ENCODE data around the gene CCDC146. TPM values are rescaled to one million over a fixed set of nuclear protein-coding genes. Genes with fewer than 3 reads are reported as not detected.
A peak's percentile ranks its signal among the peaks of the same experiment; 100 is the strongest.
"Not testable (repeated sequence)": the region's sequence is repeated elsewhere in the genome, so short reads cannot be mapped to it uniquely, and the experiment has no call there.

CCDC146 gene
- 10 to 100 TPM in 2 of 10 donors, 1 to 10 TPM in 8; 5.1 to 10.8 (median 7.0) TPM for total RNA-seq
- 1 to 10 TPM; 1.7 to 7.5 TPM for polyA plus RNA-seq
- long read RNA-seq, donor 1, partial matches to known transcripts, result 1 of 3 reads
- long read RNA-seq, donor 1, other reads (novel, unspliced or antisense), result 2 of 3 reads
- long read RNA-seq, donor 2, partial matches to known transcripts, result 1 of 2 reads
- long read RNA-seq, donor 2, other reads (novel, unspliced or antisense), result 1 of 2 reads
- long read RNA-seq, donor 3, result 0 reads

- 0% methylated on average over 47 to 50 of the region's 50 CpGs for WGBS, 2 donors
- not testable (repeated sequence) for H3K9me3 ChIP-seq, H3K27me3 ChIP-seq
- Histone ChIP-seq H3K27ac (peak within 1 kb of the TSS in 8 of 10 donors; percentile 17 to 84 (median 60)), H3K4me1 (peaks cover 0 to 24% (median 8%) of the 10 kb centered on the region in 9 donors), H3K4me3 (peak within 1 kb of the TSS; percentile 67 to 79 (median 76)), H3K36me3 (peaks cover 0 to 22% (median 0%) of the 10 kb centered on the region in 9 donors)
- intact Hi-C loops (cut with DNase I), result loop anchor here in 6 of 10 donors (5.0 to 10.0 kb wide), 5 partner anchors 123 to 215 kb away; no protein-coding TSS in a partner anchor
- ATAC-seq (peak; percentile 99), DNase-seq (peak; percentile 95 to 99)
These were observed at the start of gene CCDC146 for GRCh38 chr7:77121860-77122681. CCDC146 (plus strand) TSS chr7:77122615; CDS start chr7:77167669, 45,054 bp downstream.

- H3K4me3 ChIP-seq; H3K36me3 ChIP-seq; ATAC-seq; intact Hi-C loops (cut with DNase I); H3K27me3 ChIP-seq; H3K27ac ChIP-seq; H3K4me1 ChIP-seq; DNase-seq; H3K9me3 ChIP-seq: not testable (repeated sequence)
- WGBS, 2 donors, result 98 to 100% methylated on average over 4 to 5 of the region's 6 CpGs
These were observed 47.5 kb upstream of the CCDC146 start for GRCh38 chr7:77074786-77075396.

- intact Hi-C loops (cut with DNase I); H3K27ac ChIP-seq; H3K4me1 ChIP-seq; H3K9me3 ChIP-seq; DNase-seq; ATAC-seq; H3K4me3 ChIP-seq; H3K36me3 ChIP-seq; H3K27me3 ChIP-seq: not testable (repeated sequence)
- WGBS, 2 donors, result 87 to 88% methylated on average over 5 of the region's 5 CpGs
These were observed 45.4 kb upstream of the CCDC146 start for GRCh38 chr7:77077060-77077459.

DNA sequence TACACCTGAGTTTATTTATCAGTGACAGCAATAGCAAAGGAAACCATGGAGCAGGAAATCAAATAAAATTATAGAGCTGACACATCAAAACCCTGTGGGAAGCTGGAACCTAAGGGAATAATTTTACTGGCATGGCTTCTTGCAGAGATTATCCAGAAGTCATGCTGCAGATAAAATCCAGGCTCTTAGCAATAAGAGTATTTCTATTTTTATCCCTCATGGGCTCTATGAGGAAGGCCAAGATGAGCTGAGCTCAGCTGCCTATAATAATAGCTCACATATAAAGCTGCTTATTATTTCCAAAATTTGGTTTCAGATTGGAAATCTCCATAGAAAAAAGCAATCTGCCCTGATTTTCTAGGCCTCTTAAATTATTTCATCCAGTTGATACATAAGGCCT lies 43.3 kb upstream of the CCDC146 start:
- intact Hi-C loops (cut with DNase I); H3K4me3 ChIP-seq; H3K9me3 ChIP-seq; H3K27me3 ChIP-seq; H3K4me1 ChIP-seq: not testable (repeated sequence)
- ATAC-seq (peak; percentile 87 to 100 (median 96)), DNase-seq (peak in 1 of 2 donors; percentile 5)
- peak overlapping the region in 5 of 10 donors; percentile 16 to 58 (median 20) for H3K27ac ChIP-seq
- peaks cover 0 to 12% (median 0%) of the 10 kb centered on the region in 9 donors for H3K36me3 ChIP-seq

DNA sequence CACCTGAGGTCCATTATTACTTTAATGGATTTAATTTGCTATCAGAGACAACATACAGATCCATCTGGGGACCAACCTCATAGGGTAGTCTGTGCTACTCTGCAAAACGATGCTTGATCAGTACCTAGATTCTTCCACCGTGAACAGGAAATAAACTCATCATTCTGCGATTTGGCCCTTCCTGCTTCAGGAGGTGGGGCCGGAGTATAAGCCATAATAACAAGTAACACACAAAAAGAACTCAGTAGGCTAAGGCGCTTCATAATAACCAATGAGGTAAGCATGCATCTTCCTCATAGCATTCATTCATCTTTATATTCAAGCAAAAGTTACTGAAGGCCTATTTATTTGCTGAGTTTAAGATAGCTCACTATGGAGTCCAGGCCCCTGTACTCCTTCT lies 42.8 kb upstream of the CCDC146 start:
- peaks cover 0 to 12% (median 0%) of the 10 kb centered on the region in 9 donors for H3K36me3 ChIP-seq
- H3K4me1 ChIP-seq; DNase-seq; H3K27me3 ChIP-seq; H3K4me3 ChIP-seq; intact Hi-C loops (cut with DNase I); H3K9me3 ChIP-seq: not testable (repeated sequence)
- 52 to 56% methylated on average over 4 to 5 of the region's 5 CpGs for WGBS, 2 donors
- ATAC-seq, result peak in 4 of 8 donors; percentile 8 to 39 (median 26)
- H3K27ac ChIP-seq, result peak overlapping the region in 3 of 10 donors; percentile 19 to 58 (median 35)

- DNase-seq; H3K4me3 ChIP-seq; H3K4me1 ChIP-seq; H3K27me3 ChIP-seq; ATAC-seq; intact Hi-C loops (cut with DNase I); H3K9me3 ChIP-seq; H3K27ac ChIP-seq: not testable (repeated sequence)
- H3K36me3 ChIP-seq, result peaks cover 0 to 12% (median 0%) of the 10 kb centered on the region in 9 donors
- 79 to 90% methylated on average over 2 of the region's 2 CpGs for WGBS, 2 donors
These were observed 42.2 kb upstream of the CCDC146 start for GRCh38 chr7:77080236-77080635.

DNA sequence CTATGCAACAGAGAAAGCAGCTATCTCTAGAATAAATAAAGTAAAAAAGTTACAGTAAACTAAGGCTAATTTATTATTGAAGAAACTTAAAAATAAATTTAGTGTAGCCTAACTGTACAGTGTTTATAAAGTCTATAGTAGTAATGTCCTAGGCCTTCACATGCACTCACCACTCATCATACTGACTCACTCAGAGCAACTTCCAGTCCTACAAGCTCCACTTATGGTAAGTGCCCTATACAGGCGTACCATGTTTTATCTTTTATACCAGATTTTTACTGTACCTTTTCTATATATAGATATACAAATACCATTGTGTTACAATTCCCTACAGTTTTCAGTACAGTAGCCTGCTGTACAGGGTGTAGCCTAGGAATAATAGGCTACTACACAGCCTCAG lies 40.2 kb upstream of the CCDC146 start:
- H3K4me3 ChIP-seq; intact Hi-C loops (cut with DNase I): not testable (repeated sequence)

GRCh38 chr7:77092301-77092700 lies 30.1 kb upstream of the CCDC146 start:
- 41 to 71% methylated on average over 2 of the region's 2 CpGs for WGBS, 2 donors

More for the DNA sequence above, 40.2 kb upstream of the CCDC146 start:
- not testable (repeated sequence) for DNase-seq, H3K27me3 ChIP-seq, H3K4me1 ChIP-seq, H3K9me3 ChIP-seq, H3K27ac ChIP-seq, ATAC-seq
- peaks cover 0 to 12% (median 0%) of the 10 kb centered on the region in 9 donors for H3K36me3 ChIP-seq
- 84 to 93% methylated on average over 1 of the region's 1 CpG for WGBS, 2 donors

GRCh38 chr7:77100501-77100900 lies 21.9 kb upstream of the CCDC146 start:
- H3K36me3 ChIP-seq; H3K9me3 ChIP-seq; DNase-seq; H3K4me1 ChIP-seq; H3K27me3 ChIP-seq; H3K27ac ChIP-seq; H3K4me3 ChIP-seq; intact Hi-C loops (cut with DNase I); ATAC-seq: not testable (repeated sequence)
- WGBS, 2 donors, result 94 to 97% methylated on average over 3 of the region's 3 CpGs

More at GRCh38 chr7:77092301-77092700, 30.1 kb upstream of the CCDC146 start:
- H3K4me3 ChIP-seq; H3K27ac ChIP-seq; ATAC-seq; H3K27me3 ChIP-seq; H3K4me1 ChIP-seq; H3K9me3 ChIP-seq; DNase-seq; H3K36me3 ChIP-seq; intact Hi-C loops (cut with DNase I): not testable (repeated sequence)

DNA sequence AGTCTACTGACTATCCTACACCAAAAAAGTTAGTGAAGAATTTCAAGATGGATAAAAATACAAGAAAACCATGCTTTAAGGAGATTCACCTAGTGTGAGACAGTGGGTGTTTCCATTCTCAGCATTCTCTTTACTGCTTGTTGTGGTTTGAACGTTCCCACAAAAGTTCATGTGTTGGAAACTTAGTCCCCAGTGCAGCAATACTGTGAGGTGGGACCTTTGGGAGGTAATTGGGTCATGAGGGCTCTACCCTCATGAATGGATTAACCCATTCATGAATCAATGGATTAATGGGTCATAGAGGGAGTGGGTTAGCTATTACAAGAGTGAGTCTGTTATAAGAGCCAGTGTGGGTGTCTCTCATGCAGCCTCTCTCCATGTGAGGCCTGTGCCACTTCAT lies 21.2 kb upstream of the CCDC146 start:
- ATAC-seq; H3K27me3 ChIP-seq; intact Hi-C loops (cut with DNase I); DNase-seq; H3K4me1 ChIP-seq; H3K36me3 ChIP-seq; H3K9me3 ChIP-seq; H3K4me3 ChIP-seq; H3K27ac ChIP-seq: not testable (repeated sequence)
- 85 to 97% methylated on average over 1 of the region's 1 CpG for WGBS, 2 donors

GRCh38 chr7:77102671-77103070 lies 19.7 kb upstream of the CCDC146 start:
- ATAC-seq; DNase-seq; intact Hi-C loops (cut with DNase I); H3K4me3 ChIP-seq; H3K4me1 ChIP-seq; H3K27me3 ChIP-seq; H3K36me3 ChIP-seq; H3K9me3 ChIP-seq; H3K27ac ChIP-seq: not testable (repeated sequence)

Data from heart right ventricle (tissue), 16 donors.